GM12878 (cell line): ENCODE data around the gene SORBS1.

ENCODE experiments used
- EZH2 ChIP-seq: IDR thresholded peaks from 2 replicates; pipeline ENCODE4 v1.6.1; 2012; ENCODE audit warnings: low read depth, mild to moderate bottlenecking, control low read depth, inconsistent platforms, low read length, borderline replicate concordance; ENCODE audit not compliant: control insufficient read depth
- POLR2A ChIP-seq: IDR thresholded peaks from 2 replicates; pipeline ENCODE4 v1.6.1; 2011; ENCODE audit warnings: low read depth, mild to moderate bottlenecking, low read length
- POU2F2 ChIP-seq: IDR thresholded peaks from 3 replicates; pipeline ENCODE4 v1.6.1; 2011; ENCODE audit warnings: low read depth, mild to moderate bottlenecking, low read length, borderline replicate concordance
- RFX5 ChIP-seq: IDR thresholded peaks from 2 replicates; pipeline ENCODE4 v1.6.1; 2011; ENCODE audit warnings: low read depth, low read length, improper control_type of control experiment
- TF ChIP-seq, protein P1 (sequence below): IDR thresholded peaks from 2 replicates; pipeline ENCODE4 v1.6.1; 2012; ENCODE audit warnings: low read depth, low read length, improper control_type of control experiment
- TF ChIP-seq, protein P2 (sequence below): IDR thresholded peaks from 2 replicates; pipeline ENCODE4 v1.6.1; 2011; ENCODE audit warnings: mild to moderate bottlenecking, low read depth, low read length, moderate library complexity; ENCODE audit not compliant: insufficient replicate concordance

DNA sequence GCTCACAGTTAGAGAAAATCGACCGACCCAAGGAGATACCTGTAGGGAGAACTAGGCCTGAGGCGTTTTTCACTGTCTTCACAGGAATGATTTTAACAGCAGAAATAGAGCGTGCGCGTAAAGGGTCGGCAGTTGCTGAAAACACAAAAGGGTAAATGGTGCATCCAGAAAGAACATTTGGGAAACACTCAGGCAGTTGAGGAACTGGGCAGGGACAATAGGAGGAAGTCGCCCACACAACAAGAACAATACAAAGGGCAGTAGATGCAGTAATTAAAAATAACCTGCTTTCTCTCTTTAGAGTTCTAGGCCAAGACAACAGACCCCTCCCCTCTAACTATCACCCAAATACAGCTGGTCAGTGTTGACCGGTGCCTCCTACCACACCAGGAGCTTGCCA lies 126.6 kb downstream of the SORBS1 start:
- TF ChIP-seq POU2F2 (no peak), EZH2 (no peak), POLR2A (no peak), RFX5 (no peak)
- TF ChIP-seq, protein P1, sequence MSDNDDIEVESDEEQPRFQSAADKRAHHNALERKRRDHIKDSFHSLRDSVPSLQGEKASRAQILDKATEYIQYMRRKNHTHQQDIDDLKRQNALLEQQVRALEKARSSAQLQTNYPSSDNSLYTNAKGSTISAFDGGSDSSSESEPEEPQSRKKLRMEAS: no peak
- TF ChIP-seq, protein P2, sequence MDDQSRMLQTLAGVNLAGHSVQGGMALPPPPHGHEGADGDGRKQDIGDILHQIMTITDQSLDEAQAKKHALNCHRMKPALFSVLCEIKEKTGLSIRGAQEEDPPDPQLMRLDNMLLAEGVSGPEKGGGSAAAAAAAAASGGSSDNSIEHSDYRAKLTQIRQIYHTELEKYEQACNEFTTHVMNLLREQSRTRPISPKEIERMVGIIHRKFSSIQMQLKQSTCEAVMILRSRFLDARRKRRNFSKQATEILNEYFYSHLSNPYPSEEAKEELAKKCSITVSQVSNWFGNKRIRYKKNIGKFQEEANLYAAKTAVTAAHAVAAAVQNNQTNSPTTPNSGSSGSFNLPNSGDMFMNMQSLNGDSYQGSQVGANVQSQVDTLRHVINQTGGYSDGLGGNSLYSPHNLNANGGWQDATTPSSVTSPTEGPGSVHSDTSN: no peak
